Spleen (tissue), 11 donors: ENCODE results near the gene EXT2. TPM values are rescaled to one million over a fixed set of nuclear protein-coding genes. Genes with fewer than 3 reads are reported as not detected.

Experiments used
- DNase-seq: peaks from one replicate; pipeline ENCODE4 v3.0.0-alpha.2; 2020
- H3K27ac ChIP-seq, 8 donors: fragments of 200-600 bp; sonication (generic) in 7 of 8; 1 replicate in 4 of 8; 2 replicates in 4 of 8; pipeline versions ENCODE4 v1.5.0 to v1.8.0; 2016 to 2021; ENCODE audit warnings: inconsistent platforms in 4 of 8, mild to moderate bottlenecking in 4 of 8, moderate library complexity in 1 of 8
- H3K27me3 ChIP-seq, 7 donors: fragments of 200-600 bp; sonication (generic) in 6 of 7; replicated peaks in 1 of 7; 1 replicate in 4 of 7; 2 replicates in 3 of 7; pipeline versions ENCODE4 v1.5.0 to v1.8.0; 2016 to 2021; ENCODE audit warnings: inconsistent platforms in 3 of 7, mild to moderate bottlenecking in 1 of 7
- H3K36me3 ChIP-seq, 6 donors: fragments of 200-600 bp; sonication (generic) in 5 of 6; 1 replicate in 4 of 6; 2 replicates in 2 of 6; pipeline versions ENCODE4 v1.5.0 to v1.8.0; 2016 to 2021; ENCODE audit warnings: inconsistent platforms in 2 of 6
- H3K4me1 ChIP-seq, 6 donors: fragments of 200-600 bp; sonication (generic) in 5 of 6; 1 replicate in 3 of 6; 2 replicates in 3 of 6; pipeline versions ENCODE4 v1.5.0 to v1.8.0; 2016 to 2021; ENCODE audit warnings: inconsistent platforms in 3 of 6
- H3K4me3 ChIP-seq, 8 donors: fragments of 200-600 bp; sonication (generic) in 7 of 8; 1 replicate in 4 of 8; 2 replicates in 4 of 8; pipeline versions ENCODE4 v1.5.0 to v1.8.0; 2016 to 2021; ENCODE audit warnings: inconsistent platforms in 4 of 8, mild to moderate bottlenecking in 4 of 8, moderate library complexity in 2 of 8
- H3K9me3 ChIP-seq, 8 donors: fragments of 200-600 bp; sonication (generic) in 7 of 8; 1 replicate in 4 of 8; 2 replicates in 4 of 8; pipeline versions ENCODE4 v1.5.0 to v1.8.0; 2016 to 2021; ENCODE audit warnings: inconsistent platforms in 4 of 8
- POLR2A ChIP-seq, 3 donors: fragments of 450-650 bp; IDR thresholded peaks; one replicate each; pipeline ENCODE4 v1.5.1; 2017; ENCODE audit warnings: antibody characterized with exemption in 3 of 3, mild to moderate bottlenecking in 1 of 3
- POLR2AphosphoS5 ChIP-seq, 3 donors: sonication (generic); formaldehyde crosslinking; IDR thresholded peaks; one replicate each; pipeline ENCODE4 v1.5.1; 2017; ENCODE audit warnings: antibody characterized with exemption in 3 of 3
- WGBS, 5 donors: extraction: QIAGEN DNeasy Blood & Tissue Kit in 3 of 5; methylation state at CpG; one replicate each; pipeline versions ENCODE4 v1.1.5 to v1.1.7; 2013 to 2018; 5-methylcytosine and 5-hydroxymethylcytosine counted together
- intact Hi-C: fragments of 100-400 bp; cut with DNase I; formaldehyde crosslinking; loops from one replicate; pipeline ENCODE4 v1.15.0; 2023; ENCODE audit warnings: low total_unique reads
- polyA plus RNA-seq, 3 donors: library from polyadenylated mRNA; stranded (reverse); fragments of 200-250 nt; gene quantifications; one replicate each; pipeline ENCODE4 v1.2.1, GENCODE V29; 2013
- total RNA-seq, 7 donors: library from RNA; depleted of rRNA in 3 of 7; stranded (reverse); fragments of >200 nt in 3 of 7; fragmentation: NEBNext Ultra II Directional in 4 of 7; extraction: Animal tissue kit (Norgen Biotek cat#: 25700) in 4 of 7; gene quantifications; one replicate each; pipeline versions ENCODE4 v1.1.0 to v1.2.1, GENCODE V29; 2016 to 2021
- TF ChIP-seq, protein P1 (sequence below), 11 experiments: fragments of 200-600 bp in 7 of 11; fragments of 450-650 bp in 4 of 11; sonication (generic) in 4 of 11; IDR thresholded peaks in 8 of 11; conservative IDR thresholded peaks in 3 of 11; 1 replicate in 7 of 11; 2 replicates in 4 of 11; pipeline versions ENCODE4 v1.4.0 to v1.8.0; 2016 to 2021; ENCODE audit warnings: antibody characterized with exemption in 11 of 11, inconsistent platforms in 4 of 11, mild to moderate bottlenecking in 1 of 11
- donor health status: healthy with polysubstance abuse.
- donor health status: DM: no; HTN: no; CAD: no; lungs with moderate emphysema.
- donor health status: DM: no; HTN: no; CAD: no.
- donor health status: Bipolar disorder and iron deficiency.
- donor health status: healthy.
- donor health status: DM: no; HTN: no; CAD: no.
- donor health status: DM: yes; HTN: yes; CAD: no.

The EXT2 gene
- total and polyA plus RNA-seq, 10 donors: 10.0 to 60.1 (median 41.3) TPM

DNA sequence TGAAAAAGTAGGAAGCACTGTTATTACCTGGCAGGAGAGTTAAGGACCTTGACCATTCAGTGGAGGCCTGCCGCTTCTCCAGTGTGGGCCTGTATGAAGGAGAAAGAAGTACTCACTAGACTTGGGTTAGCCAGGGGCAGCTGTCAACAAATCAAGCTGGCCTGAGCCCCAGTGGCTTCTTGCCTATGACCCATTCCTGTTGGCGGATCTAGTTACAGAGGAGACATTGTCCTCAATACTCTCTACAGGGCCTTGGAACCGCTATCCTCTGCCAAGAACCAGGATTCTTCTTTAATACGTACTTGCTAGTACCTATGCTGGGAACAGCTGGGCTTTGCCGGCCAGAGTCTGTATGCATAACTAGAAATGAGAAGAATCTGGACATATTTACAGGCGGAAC, 146.4 kb downstream of the EXT2 start:
- DNase-seq: no peak
- no peak overlapping the region for H3K27ac ChIP-seq
- H3K36me3 ChIP-seq: peaks cover 0 to 92% (median 14%) of the 10 kb centered on the region in 6 donors
- 93 to 100% (median 97%) methylated on average over 6 of the region's 6 CpGs for WGBS, 5 donors
- H3K27me3 ChIP-seq: no peaks in the 10 kb centered on the region
- H3K9me3 ChIP-seq: no peaks in the 10 kb centered on the region
- TF ChIP-seq POLR2AphosphoS5 (IDR thresholded peaks at IDR 0.05): no peak
- TF ChIP-seq, protein P1, sequence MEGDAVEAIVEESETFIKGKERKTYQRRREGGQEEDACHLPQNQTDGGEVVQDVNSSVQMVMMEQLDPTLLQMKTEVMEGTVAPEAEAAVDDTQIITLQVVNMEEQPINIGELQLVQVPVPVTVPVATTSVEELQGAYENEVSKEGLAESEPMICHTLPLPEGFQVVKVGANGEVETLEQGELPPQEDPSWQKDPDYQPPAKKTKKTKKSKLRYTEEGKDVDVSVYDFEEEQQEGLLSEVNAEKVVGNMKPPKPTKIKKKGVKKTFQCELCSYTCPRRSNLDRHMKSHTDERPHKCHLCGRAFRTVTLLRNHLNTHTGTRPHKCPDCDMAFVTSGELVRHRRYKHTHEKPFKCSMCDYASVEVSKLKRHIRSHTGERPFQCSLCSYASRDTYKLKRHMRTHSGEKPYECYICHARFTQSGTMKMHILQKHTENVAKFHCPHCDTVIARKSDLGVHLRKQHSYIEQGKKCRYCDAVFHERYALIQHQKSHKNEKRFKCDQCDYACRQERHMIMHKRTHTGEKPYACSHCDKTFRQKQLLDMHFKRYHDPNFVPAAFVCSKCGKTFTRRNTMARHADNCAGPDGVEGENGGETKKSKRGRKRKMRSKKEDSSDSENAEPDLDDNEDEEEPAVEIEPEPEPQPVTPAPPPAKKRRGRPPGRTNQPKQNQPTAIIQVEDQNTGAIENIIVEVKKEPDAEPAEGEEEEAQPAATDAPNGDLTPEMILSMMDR (IDR thresholded peaks at IDR 0.05 in 8 of 11, conservative IDR thresholded peaks at IDR 0.05 in 3 of 11): no peak
- TF ChIP-seq POLR2A (IDR thresholded peaks at IDR 0.05): no peak
- no peaks in the 10 kb centered on the region for H3K4me1 ChIP-seq
- no peak overlapping the region for H3K4me3 ChIP-seq
- intact Hi-C loops: no loop called here

DNA sequence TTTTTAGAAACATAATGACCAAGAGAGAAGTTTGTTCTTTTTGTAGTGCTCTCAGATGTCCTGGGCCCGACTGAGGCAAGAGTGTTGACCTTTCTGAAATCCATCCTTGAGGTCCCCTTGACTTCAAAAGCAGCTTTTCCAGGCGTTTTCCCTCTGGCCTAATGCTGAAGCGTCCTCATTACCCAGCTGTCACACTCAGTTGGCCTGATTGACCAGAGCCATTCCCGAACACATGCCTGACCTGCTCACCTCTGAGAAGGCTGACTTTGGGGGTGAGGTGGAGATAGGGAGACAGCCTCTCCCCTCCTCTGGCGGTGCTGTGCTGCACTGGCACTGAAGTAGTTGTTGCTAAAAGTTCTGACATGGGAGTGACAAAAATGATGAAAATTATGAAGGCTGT, 147.6 kb downstream of the EXT2 start:
- no peaks in the 10 kb centered on the region for H3K9me3 ChIP-seq
- no peak for DNase-seq
- H3K36me3 ChIP-seq: peaks cover 0 to 84% (median 13%) of the 10 kb centered on the region in 6 donors
- H3K4me1 ChIP-seq: no peaks in the 10 kb centered on the region
- no peak for TF ChIP-seq POLR2A (IDR thresholded peaks at IDR 0.05)
- TF ChIP-seq POLR2AphosphoS5 (IDR thresholded peaks at IDR 0.05): no peak
- no peaks in the 10 kb centered on the region for H3K27me3 ChIP-seq
- intact Hi-C loops: no loop called here
- 73 to 87% (median 81%) methylated on average over 5 of the region's 5 CpGs for WGBS, 5 donors
- no peak overlapping the region for H3K27ac ChIP-seq
- H3K4me3 ChIP-seq: no peak overlapping the region

DNA sequence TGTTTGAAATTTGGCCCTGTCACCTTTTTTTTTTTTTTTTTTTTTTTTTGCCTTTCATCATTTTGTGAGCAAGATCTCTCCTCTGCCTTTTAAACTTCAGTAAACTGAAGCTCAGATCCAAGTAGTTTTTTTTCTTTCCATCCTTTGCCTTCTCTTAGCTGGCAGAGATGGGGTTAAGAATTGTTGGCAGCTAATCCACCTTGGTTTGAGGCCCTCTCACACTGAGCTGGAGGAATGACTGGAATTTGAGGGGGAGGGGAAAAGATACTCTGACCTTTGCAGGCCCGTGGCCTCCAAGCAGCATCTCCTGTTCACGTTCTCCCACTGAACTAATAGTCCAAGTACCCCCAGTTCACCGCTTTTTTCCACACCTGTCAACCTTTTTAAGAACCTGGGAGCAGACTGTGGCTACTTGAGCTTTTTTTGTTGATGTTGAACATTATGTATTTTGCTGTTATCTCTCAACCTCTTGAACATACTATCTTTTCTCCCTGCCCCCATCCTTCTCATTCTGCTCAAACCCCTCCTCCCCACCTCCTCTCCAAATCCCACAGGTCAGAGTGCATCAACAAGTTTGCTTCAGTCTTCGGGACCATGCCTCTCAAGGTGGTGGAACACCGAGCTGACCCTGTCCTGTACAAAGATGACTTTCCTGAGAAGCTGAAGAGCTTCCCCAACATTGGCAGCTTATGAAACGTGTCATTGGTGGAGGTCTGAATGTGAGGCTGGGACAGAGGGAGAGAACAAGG, 148.3 kb downstream of the EXT2 start:
- 66 to 88% (median 82%) methylated on average over 6 of the region's 6 CpGs for WGBS, 5 donors
- H3K4me3 ChIP-seq: no peak overlapping the region
- intact Hi-C loops: no loop called here
- H3K36me3 ChIP-seq: peaks cover 0 to 83% (median 13%) of the 10 kb centered on the region in 6 donors
- TF ChIP-seq, protein P1 (IDR thresholded peaks at IDR 0.05 in 8 of 11, conservative IDR thresholded peaks at IDR 0.05 in 3 of 11): no peak
- TF ChIP-seq POLR2AphosphoS5 (IDR thresholded peaks at IDR 0.05) (no peak), POLR2A (IDR thresholded peaks at IDR 0.05) (no peak)
- H3K9me3 ChIP-seq: no peaks in the 10 kb centered on the region
- no peaks in the 10 kb centered on the region for H3K4me1 ChIP-seq
- H3K27me3 ChIP-seq: no peaks in the 10 kb centered on the region
- no peak for DNase-seq
- no peak overlapping the region for H3K27ac ChIP-seq

DNA sequence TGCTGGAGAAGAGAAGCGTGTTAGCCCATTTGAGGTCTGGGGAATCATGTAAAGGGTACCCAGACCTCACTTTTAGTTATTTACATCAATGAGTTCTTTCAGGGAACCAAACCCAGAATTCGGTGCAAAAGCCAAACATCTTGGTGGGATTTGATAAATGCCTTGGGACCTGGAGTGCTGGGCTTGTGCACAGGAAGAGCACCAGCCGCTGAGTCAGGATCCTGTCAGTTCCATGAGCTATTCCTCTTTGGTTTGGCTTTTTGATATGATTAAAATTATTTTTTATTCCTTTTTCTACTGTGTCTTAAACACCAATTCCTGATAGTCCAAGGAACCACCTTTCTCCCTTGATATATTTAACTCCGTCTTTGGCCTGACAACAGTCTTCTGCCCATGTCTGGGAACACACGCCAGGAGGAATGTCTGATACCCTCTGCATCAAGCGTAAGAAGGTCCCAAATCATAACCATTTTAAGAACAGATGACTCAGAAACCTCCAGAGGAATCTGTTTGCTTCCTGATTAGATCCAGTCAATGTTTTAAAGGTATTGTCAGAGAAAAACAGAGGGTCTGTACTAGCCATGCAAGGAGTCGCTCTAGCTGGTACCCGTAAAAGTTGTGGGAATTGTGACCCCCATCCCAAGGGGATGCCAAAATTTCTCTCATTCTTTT, 149.3 kb downstream of the EXT2 start:
- no peaks in the 10 kb centered on the region for H3K9me3 ChIP-seq
- no peak overlapping the region for H3K27ac ChIP-seq
- no peaks in the 10 kb centered on the region for H3K4me1 ChIP-seq
- H3K27me3 ChIP-seq: no peaks in the 10 kb centered on the region
- WGBS, 5 donors: 88 to 99% (median 95%) methylated on average over 8 of the region's 8 CpGs
- H3K4me3 ChIP-seq: no peak overlapping the region
- peaks cover 0 to 88% (median 13%) of the 10 kb centered on the region in 6 donors for H3K36me3 ChIP-seq
- intact Hi-C loops: no loop called here
- DNase-seq: no peak
- TF ChIP-seq, protein P1 (IDR thresholded peaks at IDR 0.05 in 8 of 11, conservative IDR thresholded peaks at IDR 0.05 in 3 of 11): no peak
- no peak for TF ChIP-seq POLR2AphosphoS5 (IDR thresholded peaks at IDR 0.05)
